HTR-8/SVneo (cell line): ENCODE results near the gene SORCS1.
"Not testable (repeated sequence)": the region's sequence is repeated elsewhere in the genome, so short reads cannot be mapped to it uniquely, and the experiment has no call there.

Source experiments
- DNase-seq: peaks from one replicate; pipeline ENCODE4 v3.0.0; 2011; ENCODE audit warnings: low spot score, mixed read lengths; ENCODE audit not compliant: insufficient read length
- FAIRE-seq: peaks from 2 replicates; lab custom pipeline; 2011; peaks lifted over from hg19 to GRCh38; lab: Jason Lieb, UNC

SORCS1 gene

GRCh38 chr10:106956216-106956915, 208.1 kb downstream of the SORCS1 start:
- DNase-seq, result no peak
- no peak for FAIRE-seq

- FAIRE-seq, result no peak
- no peak for DNase-seq
Observed at GRCh38 chr10:106955133-106955532, 209.4 kb downstream of the SORCS1 start.

- no peak for DNase-seq
Observed at GRCh38 chr10:106952033-106952432, 212.5 kb downstream of the SORCS1 start.

GRCh38 chr10:106949680-106950478, 214.6 kb downstream of the SORCS1 start:
- FAIRE-seq, result no peak
- no peak for DNase-seq

More at GRCh38 chr10:106952033-106952432, 212.5 kb downstream of the SORCS1 start:
- FAIRE-seq, result no peak

- DNase-seq, result no peak
- no peak for FAIRE-seq
Observed at GRCh38 chr10:106947643-106948042, 216.9 kb downstream of the SORCS1 start.

GRCh38 chr10:106942035-106942662, 222.4 kb downstream of the SORCS1 start:
- DNase-seq (no peak), FAIRE-seq (no peak)

GRCh38 chr10:106941297-106942034, 223.0 kb downstream of the SORCS1 start:
- DNase-seq, result no peak
- no peak for FAIRE-seq

- DNase-seq (no peak), FAIRE-seq (no peak)
Observed at GRCh38 chr10:106938513-106938912, 226.0 kb downstream of the SORCS1 start.

- FAIRE-seq (no peak), DNase-seq (no peak)
Observed at GRCh38 chr10:106935978-106936451, 228.5 kb downstream of the SORCS1 start.

- FAIRE-seq, result no peak
- DNase-seq, result no peak
Observed at GRCh38 chr10:106931853-106932249, 232.7 kb downstream of the SORCS1 start.

GRCh38 chr10:106931159-106931852, 233.2 kb downstream of the SORCS1 start:
- no peak for FAIRE-seq
- DNase-seq, result no peak

- no peak for FAIRE-seq
- no peak for DNase-seq
Observed at GRCh38 chr10:106930751-106931150, 233.8 kb downstream of the SORCS1 start.

GRCh38 chr10:106929291-106929895, 235.1 kb downstream of the SORCS1 start:
- no peak for DNase-seq
- no peak for FAIRE-seq

- not testable (repeated sequence) for FAIRE-seq, DNase-seq
Observed at GRCh38 chr10:106928151-106928550, 236.4 kb downstream of the SORCS1 start.

- no peak for FAIRE-seq
- no peak for DNase-seq
Observed at GRCh38 chr10:106925191-106925590, 239.3 kb downstream of the SORCS1 start.

- FAIRE-seq, result no peak
Observed at GRCh38 chr10:106920538-106920937, 244.0 kb downstream of the SORCS1 start.

GRCh38 chr10:106919871-106920282, 244.6 kb downstream of the SORCS1 start:
- DNase-seq, result no peak
- FAIRE-seq, result no peak

More at GRCh38 chr10:106920538-106920937, 244.0 kb downstream of the SORCS1 start:
- no peak for DNase-seq

- DNase-seq (no peak), FAIRE-seq (no peak)
Observed at GRCh38 chr10:106917452-106918055, 247.0 kb downstream of the SORCS1 start.

- DNase-seq (no peak), FAIRE-seq (no peak)
Observed at GRCh38 chr10:106914016-106914415, 250.5 kb downstream of the SORCS1 start.
